ENCODE results near the gene FBXL20. TPM values are rescaled to one million over a fixed set of nuclear protein-coding genes. Genes with fewer than 3 reads are reported as not detected.
"Not testable (repeated sequence)": the region's sequence is repeated elsewhere in the genome, so short reads cannot be mapped to it uniquely, and the experiment has no call there.

Gene FBXL20
- total RNA-seq, 1 experiment from 2014 or later = 8.8 TPM

DNA sequence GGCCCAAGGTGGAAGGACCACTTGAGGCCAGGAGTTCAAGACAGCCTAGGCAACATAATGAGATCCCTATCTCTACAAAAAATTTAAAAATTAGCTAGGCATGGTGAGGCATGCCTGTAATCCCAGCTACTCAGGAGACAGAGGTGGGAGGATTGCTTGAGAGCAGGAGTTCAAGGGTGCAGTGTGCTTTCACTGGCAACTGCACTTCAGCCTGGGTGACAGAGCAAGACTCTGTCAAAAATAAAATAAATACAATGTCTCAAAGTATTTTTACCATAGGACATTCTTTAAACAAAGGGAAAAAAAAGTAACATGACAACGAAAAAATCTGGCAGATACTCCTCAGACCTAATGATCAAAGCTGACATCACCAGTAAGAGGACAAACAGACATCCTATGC, 72.6 kb downstream of the FBXL20 start:
- H3K9me3 ChIP-seq (replicated peaks) = no peaks in the 10 kb centered on the region
- no peak overlapping the region for H3K27ac ChIP-seq
- H3K27me3 ChIP-seq = no peaks in the 10 kb centered on the region
- H3K4me1 ChIP-seq = no peaks in the 10 kb centered on the region
- H3K36me3 ChIP-seq = no peaks in the 10 kb centered on the region
- DNase-seq = no peak
- no peak overlapping the region for H3K4me3 ChIP-seq

DNA sequence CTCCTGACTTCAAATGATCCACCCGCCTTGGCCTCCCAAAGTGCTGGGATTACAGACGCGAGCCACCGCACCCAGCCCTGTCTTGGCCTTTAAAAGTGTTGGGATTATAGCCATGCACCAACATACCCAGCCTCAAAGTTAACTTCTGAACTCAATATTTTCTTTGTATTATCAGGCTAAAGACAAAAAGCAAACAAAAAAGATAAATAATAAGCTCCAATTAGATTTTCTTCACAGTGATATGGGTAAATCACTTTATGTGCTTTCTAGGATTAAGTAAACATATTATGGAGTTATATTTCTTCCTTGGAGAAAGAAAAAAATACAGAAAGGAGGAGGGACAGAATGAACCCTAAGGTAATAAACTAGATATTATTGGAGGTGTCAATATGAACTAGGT, 74.3 kb downstream of the FBXL20 start:
- no peaks in the 10 kb centered on the region for H3K27me3 ChIP-seq
- no peak for DNase-seq
- H3K36me3 ChIP-seq = no peaks in the 10 kb centered on the region

DNA sequence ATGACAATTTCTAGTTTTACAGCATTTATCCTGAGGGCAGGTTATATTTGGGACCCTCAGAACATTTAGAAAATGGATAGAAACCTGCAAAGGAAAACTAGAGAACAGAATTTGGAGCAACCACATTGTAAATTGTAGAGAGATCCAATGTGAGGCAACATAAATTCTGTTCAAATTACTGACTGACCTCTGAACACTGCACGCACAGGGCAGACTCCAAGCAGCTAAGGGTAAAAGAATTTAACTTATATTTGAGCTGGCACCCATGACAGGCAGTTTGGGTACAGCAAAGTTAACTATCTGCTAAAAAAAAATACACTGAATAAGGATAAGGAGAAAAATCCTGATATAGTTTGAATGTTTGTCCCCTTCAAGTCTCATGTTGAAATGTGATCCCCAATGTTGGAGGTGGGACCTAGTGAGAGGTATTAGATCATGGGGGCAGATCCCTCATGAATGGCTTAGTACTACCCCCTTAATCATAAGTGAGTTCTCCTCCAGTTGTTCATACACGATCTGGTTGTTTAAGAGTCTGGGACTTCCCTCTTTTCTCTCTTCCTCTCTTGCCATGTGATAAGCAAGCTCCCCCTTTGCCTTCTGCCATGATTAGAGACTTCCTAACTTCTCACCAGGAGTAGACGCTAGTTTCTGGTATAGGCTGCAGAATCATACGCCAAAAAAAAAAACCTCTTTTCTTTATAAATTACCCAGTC, 75.7 kb downstream of the FBXL20 start:
- Histone ChIP-seq H3K9me3 (replicated peaks) (no peaks in the 10 kb centered on the region), H3K27ac (no peak overlapping the region), H3K27me3 (no peaks in the 10 kb centered on the region), H3K4me1 (no peaks in the 10 kb centered on the region), H3K36me3 (no peaks in the 10 kb centered on the region), H3K4me3 (no peak overlapping the region)
- DNase-seq = peak in 1 of 2 experiments; percentile 1

More for the DNA sequence above, 74.3 kb downstream of the FBXL20 start:
- no peaks in the 10 kb centered on the region for H3K4me1 ChIP-seq
- H3K27ac ChIP-seq = no peak overlapping the region
- H3K4me3 ChIP-seq = no peak overlapping the region
- no peaks in the 10 kb centered on the region for H3K9me3 ChIP-seq (replicated peaks)

DNA sequence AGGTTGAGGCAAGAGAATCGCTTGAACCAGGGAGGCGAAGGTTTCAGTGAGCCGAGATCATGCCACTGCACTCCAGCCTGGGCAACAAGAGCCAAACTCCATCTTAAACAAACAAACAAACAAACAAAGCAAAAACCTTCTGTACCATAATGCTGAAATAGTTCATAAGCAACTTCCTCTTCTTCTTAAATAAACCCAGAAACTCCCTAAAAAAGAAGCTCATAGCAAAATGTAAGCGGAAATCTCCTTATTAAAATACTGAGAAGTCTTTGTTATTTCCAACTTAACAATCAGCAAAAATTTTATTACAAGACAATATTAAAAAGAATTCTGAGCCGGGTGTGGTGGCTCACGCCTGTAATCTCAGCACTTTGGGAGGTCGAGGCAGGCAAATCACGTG, 82.8 kb downstream of the FBXL20 start:
- Histone ChIP-seq H3K36me3 (no peaks in the 10 kb centered on the region), H3K27ac (no peak overlapping the region), H3K9me3 (replicated peaks) (no peaks in the 10 kb centered on the region), H3K4me3 (no peak overlapping the region), H3K4me1 (no peaks in the 10 kb centered on the region), H3K27me3 (no peaks in the 10 kb centered on the region)
- no peak for DNase-seq

DNA sequence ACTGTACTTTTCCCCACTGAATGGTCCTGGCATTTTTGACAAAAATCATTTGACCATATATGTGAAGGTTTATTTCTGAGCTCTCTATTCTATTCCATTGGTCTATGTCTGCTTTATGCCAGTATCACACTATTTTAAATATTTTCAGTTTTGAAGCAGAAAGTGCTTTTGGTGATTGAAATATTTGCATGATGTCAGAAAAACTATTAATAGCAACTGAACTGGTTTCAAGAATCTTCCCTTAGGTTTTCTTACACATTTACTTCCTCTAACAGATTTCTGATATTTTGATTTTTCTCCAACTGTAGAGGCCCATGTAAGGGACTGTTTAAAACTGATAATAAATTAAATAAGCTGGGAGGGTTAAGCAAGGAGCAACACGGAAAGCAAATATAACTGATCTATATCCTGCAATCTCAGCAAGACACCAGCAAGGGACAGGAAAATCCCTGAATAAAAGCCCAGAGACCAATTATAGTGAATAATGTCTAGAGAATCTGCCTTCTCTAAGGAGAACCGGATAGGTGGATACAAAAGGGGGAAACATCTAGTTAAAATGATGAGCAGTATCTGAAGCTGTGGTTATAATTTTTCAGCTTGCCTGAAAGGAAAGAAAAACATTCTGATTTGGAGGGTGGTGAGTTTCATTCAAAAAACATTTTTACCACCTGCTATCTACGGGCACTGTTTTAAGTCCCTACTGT, 94.8 kb downstream of the FBXL20 start:
- Histone ChIP-seq H3K4me1 (no peaks in the 10 kb centered on the region), H3K9me3 (replicated peaks) (no peaks in the 10 kb centered on the region), H3K27ac (no peak overlapping the region), H3K4me3 (no peak overlapping the region), H3K36me3 (no peaks in the 10 kb centered on the region), H3K27me3 (no peaks in the 10 kb centered on the region)
- no peak for DNase-seq

DNA sequence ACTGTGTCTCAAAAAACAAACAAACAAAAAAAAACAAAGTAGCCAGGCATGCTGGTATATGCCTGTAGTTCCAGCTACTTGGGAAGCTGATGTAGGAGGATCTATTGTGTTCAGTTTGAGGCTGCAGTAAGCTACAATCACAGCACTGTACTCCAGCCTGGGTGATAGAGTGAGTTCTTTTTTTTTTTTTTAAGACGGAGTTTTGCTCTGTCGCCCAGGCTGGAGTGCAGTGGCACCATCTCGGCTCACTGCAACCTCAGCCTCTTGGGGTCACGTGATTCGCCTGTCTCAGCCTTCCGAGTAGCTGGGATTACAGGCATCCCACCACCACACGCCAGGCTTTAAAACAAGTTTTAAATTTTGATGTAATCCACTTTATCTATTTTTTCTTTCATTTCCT, 95.4 kb downstream of the FBXL20 start:
- no peaks in the 10 kb centered on the region for H3K27me3 ChIP-seq
- DNase-seq = no peak
- no peaks in the 10 kb centered on the region for H3K4me1 ChIP-seq
- H3K27ac ChIP-seq = no peak overlapping the region
- H3K36me3 ChIP-seq = no peaks in the 10 kb centered on the region
- no peak overlapping the region for H3K4me3 ChIP-seq
- no peaks in the 10 kb centered on the region for H3K9me3 ChIP-seq (replicated peaks)

DNA sequence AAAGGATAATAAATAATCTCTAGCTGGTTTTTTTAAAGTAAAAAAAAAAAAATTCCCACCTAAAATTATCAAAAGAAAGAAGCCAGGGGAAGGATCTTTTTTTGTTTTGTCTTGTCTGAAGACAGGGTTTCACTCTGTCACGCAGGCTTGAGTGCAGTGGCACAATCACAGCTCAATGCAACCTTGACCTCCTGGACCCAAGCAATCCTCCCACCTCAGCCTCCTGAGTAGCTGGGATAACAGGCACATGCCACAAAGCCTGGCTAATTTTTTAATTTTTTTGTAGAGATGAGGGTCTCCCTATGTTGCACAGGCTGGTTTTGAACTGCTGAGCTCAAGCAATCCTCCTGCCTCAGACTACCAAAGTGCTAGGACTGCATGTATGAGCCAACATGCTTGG, 97.2 kb downstream of the FBXL20 start:
- H3K27ac ChIP-seq = no peak overlapping the region
- DNase-seq = no peak
- H3K9me3 ChIP-seq (replicated peaks) = no peaks in the 10 kb centered on the region
- no peak overlapping the region for H3K4me3 ChIP-seq
- H3K4me1 ChIP-seq = no peaks in the 10 kb centered on the region
- no peaks in the 10 kb centered on the region for H3K36me3 ChIP-seq
- H3K27me3 ChIP-seq = no peaks in the 10 kb centered on the region

DNA sequence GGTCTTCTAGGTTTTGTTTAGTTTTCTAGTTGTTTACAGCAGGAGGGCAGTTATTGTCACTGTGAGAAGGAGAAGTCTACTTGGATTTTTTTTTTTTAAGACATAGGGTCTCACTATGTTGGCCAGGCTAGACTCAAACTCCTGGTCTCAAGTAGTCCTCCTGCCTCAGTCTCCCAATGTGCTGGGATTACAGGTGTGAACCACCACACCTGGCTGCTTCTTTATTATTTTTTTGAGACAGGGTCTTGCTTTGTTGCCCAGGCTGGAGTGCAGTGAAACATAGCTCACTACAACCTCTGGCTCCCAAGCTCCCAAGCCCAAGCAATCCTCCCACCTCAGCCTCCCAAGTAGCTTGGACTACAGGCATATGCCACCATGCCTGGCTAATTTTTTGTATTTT, 107.4 kb downstream of the FBXL20 start:
- DNase-seq = no peak
- no peaks in the 10 kb centered on the region for H3K9me3 ChIP-seq (replicated peaks)
- no peak overlapping the region for H3K4me3 ChIP-seq
- H3K4me1 ChIP-seq = no peaks in the 10 kb centered on the region
- no peaks in the 10 kb centered on the region for H3K27me3 ChIP-seq
- no peak overlapping the region for H3K27ac ChIP-seq
- no peaks in the 10 kb centered on the region for H3K36me3 ChIP-seq

DNA sequence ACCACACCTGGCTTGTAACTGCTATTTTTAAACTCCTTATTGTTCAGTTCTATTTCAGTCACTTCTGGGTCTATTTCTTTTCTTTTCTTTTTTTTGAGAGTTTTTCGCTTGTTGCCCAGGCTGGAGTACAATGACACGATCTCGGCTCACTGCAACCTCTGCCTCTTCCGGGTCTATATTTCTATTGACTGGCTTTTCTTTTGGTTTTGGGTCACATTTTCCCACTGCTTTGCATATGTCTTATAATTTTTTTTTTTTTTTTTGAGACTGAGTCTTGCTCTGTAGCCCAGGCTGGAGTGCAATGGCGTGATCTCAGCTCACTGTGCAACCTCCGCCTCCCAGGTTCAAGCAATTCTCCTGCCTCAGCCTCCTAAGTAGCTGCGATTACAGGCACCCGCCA, 108.9 kb downstream of the FBXL20 start:
- DNase-seq = not testable (repeated sequence)

DNA sequence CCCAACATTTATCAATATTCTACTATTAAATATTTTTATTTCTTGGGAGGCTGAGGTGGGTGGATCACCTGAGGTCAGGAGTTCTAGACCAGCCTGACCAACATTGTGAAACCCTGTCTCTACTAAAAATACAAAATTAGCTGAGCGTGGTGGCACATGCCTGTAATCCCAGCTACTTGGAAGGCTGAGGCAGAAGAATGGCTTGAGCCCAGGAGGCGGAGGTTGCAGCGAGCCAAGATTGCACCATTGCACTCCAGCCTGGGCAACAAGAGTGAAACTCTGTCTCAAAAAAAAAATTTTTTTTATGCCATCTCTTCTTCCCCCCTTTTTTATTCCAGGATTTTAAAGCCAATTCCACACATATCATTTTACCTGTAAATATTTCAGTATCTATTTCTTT, 114.9 kb downstream of the FBXL20 start:
- not testable (repeated sequence) for H3K27me3 ChIP-seq

More for the DNA sequence above, 108.9 kb downstream of the FBXL20 start:
- H3K4me3 ChIP-seq; H3K9me3 ChIP-seq (replicated peaks); H3K27ac ChIP-seq; H3K27me3 ChIP-seq; H3K4me1 ChIP-seq; H3K36me3 ChIP-seq: not testable (repeated sequence)

DNA sequence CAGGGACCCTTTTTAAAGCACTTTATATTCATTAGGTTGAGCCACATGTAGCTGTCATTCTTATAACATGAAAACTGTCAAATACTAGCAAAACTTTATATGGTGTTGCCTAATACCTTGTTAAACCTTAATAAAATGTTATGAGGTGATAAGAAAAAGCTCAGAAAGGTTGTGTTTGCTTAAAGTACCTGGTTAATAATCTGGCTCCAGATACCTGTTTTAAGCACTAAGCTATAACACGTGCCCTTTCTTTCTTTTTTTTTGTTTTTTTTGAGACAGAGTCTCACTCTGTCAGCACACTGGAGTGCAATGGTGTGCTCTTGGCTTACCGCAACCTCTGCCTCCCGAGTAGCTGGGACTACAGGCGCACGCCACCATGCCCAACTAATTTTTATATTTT, 116.7 kb downstream of the FBXL20 start:
- no peak overlapping the region for H3K27ac ChIP-seq
- peaks cover 5% of the 10 kb centered on the region; the same call in 1 of the 2 replicates for H3K4me1 ChIP-seq
- H3K36me3 ChIP-seq = no peaks in the 10 kb centered on the region
- H3K27me3 ChIP-seq = no peaks in the 10 kb centered on the region
- H3K9me3 ChIP-seq (replicated peaks) = no peaks in the 10 kb centered on the region
- no peak for DNase-seq
- H3K4me3 ChIP-seq = no peak overlapping the region

More for the DNA sequence above, 114.9 kb downstream of the FBXL20 start:
- H3K36me3 ChIP-seq; DNase-seq; H3K4me1 ChIP-seq; H3K9me3 ChIP-seq (replicated peaks); H3K4me3 ChIP-seq; H3K27ac ChIP-seq: not testable (repeated sequence)

DNA sequence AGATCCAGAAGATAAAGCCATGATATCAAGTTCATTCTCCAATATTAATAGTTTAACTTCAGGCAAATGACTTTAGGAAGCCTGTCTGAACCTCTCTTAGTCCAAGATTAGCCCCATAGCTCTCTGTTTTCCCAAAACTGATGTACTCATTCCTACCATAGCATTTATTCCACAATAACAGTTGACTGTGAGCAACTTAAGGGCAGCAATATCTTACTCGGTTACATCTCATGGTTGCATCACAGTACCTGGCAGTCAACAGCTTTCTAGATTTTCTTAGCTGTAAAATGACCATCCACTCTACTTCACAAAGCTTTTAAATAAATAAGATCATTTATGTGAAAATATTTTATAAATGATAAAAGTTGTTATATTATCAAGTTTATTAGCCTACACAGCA, 117.5 kb downstream of the FBXL20 start:
- H3K27me3 ChIP-seq = no peaks in the 10 kb centered on the region
- no peaks in the 10 kb centered on the region for H3K36me3 ChIP-seq
- peaks cover 5% of the 10 kb centered on the region; the same call in 1 of the 2 replicates for H3K4me1 ChIP-seq
- H3K9me3 ChIP-seq (replicated peaks) = no peaks in the 10 kb centered on the region
- DNase-seq = no peak
- no peak overlapping the region for H3K27ac ChIP-seq
- H3K4me3 ChIP-seq = no peak overlapping the region

DNA sequence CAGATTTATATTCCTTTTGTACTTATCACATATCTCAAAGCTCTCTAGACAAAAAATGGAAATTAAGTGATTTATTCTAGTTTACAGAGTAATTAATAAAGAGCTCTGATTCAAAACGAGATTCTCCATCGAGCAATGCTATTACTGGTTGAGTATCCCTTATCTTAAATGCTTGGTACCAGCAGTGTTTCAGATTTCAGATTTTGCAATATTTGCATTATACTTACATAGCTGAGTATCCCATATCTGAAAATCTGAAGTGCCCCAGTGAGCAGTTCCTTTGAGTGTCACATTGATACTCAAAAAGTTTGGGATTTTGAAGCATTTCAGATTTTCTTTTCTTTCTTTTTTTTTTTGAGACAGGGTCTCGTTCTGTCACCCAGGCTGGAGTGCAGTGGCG, 118.3 kb downstream of the FBXL20 start:
- H3K36me3 ChIP-seq = no peaks in the 10 kb centered on the region
- no peak overlapping the region for H3K27ac ChIP-seq
- H3K27me3 ChIP-seq = no peaks in the 10 kb centered on the region
- DNase-seq = no peak
- peaks cover 5% of the 10 kb centered on the region; the same call in 1 of the 2 replicates for H3K4me1 ChIP-seq
- H3K4me3 ChIP-seq = no peak overlapping the region
- H3K9me3 ChIP-seq (replicated peaks) = no peaks in the 10 kb centered on the region

DNA sequence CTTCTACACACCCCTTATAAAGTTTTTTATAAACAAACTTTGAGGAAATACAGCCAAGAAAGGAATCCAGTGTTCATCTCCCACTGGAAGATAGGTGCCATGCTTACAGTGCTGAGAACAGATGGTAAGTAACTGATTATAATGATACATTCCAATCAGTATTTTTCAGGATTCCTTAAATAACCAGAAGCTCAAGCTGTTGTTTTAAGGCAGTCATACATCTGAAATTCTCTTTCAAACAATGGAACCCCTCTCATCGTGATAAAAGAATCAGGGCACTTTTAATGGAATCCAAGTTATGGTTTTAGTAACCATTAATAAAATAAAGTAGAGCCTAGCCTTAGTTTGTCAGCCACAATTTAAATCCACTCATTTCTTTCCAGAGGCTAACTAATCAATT, 119.6 kb downstream of the FBXL20 start:
- H3K9me3 ChIP-seq (replicated peaks) = no peaks in the 10 kb centered on the region
- H3K4me1 ChIP-seq = peaks cover 5% of the 10 kb centered on the region; the same call in 1 of the 2 replicates
- no peak overlapping the region for H3K27ac ChIP-seq
- H3K27me3 ChIP-seq = no peaks in the 10 kb centered on the region
- H3K4me3 ChIP-seq = no peak overlapping the region
- DNase-seq = no peak
- no peaks in the 10 kb centered on the region for H3K36me3 ChIP-seq

DNA sequence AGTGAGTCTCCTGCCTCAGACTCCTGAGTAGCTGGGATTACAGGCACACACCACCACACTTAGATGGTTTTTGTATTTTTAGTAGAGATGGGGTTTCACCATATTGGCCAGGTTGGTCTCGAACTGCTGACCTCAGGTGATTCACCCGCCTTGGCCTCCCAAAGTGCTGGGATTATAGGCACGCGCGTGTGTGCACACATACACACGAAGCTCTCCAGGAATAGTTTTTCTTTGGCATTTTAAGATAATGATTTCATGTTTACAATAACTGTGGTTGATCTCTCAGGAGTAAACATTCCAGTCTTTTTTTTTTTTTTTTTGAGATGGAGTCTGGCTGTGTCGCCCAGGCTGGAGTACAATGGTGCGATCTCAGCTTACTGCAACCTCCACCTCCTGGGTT, 123.2 kb downstream of the FBXL20 start:
- not testable (repeated sequence) for H3K27ac ChIP-seq; H3K9me3 ChIP-seq (replicated peaks); H3K4me1 ChIP-seq; H3K27me3 ChIP-seq; DNase-seq; H3K36me3 ChIP-seq; H3K4me3 ChIP-seq

DNA sequence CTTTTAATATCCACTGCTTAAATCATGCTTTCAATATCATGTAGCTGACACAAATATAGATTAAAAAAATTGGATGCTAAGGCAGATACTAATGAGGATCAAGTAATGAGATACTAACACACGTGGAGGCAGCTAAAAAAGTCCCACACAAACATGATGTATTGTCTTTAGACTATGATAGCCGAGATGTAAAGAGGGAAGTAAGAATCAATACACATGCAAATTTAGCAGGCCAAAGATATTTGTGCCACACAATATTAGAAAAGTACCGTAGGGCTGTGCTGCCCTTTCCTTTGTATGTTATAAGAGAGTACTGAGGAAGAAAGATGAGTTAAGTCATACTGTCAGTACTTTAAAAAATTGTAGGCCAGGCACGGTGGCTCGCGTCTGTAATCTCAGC, 124.3 kb downstream of the FBXL20 start:
- H3K36me3 ChIP-seq = no peaks in the 10 kb centered on the region
- no peaks in the 10 kb centered on the region for H3K27me3 ChIP-seq
- H3K4me3 ChIP-seq = no peak overlapping the region
- H3K27ac ChIP-seq = no peak overlapping the region
- DNase-seq = no peak
- H3K4me1 ChIP-seq = peaks cover 5% of the 10 kb centered on the region; the same call in 1 of the 2 replicates
- H3K9me3 ChIP-seq (replicated peaks) = no peaks in the 10 kb centered on the region
